Neural cell (in vitro differentiated cells): ENCODE data around the gene ZSWIM5. TPM values are rescaled to one million over a fixed set of nuclear protein-coding genes. Genes with fewer than 3 reads are reported as not detected.

Experiments
- H2AFZ ChIP-seq: fragments of 200-600, 300-800 bp; sonication (generic), shearing (Covaris generic); 2 replicates; pipeline ENCODE4 v1.6.0; 2014; ENCODE audit warnings: low read depth, mild to moderate bottlenecking, antibody characterized with exemption, low read length, moderate library complexity
- H3F3A ChIP-seq: fragments of 200-600 bp; shearing (Covaris generic); 2 replicates; pipeline ENCODE4 v1.6.1; 2016; ENCODE audit warnings: mild to moderate bottlenecking, moderate library complexity, mixed read lengths, antibody characterized with exemption, low read length; ENCODE audit not compliant: insufficient read depth, poor library complexity, severe bottlenecking
- H3K27ac ChIP-seq: fragments of 200-600, 300-800 bp; sonication (generic), shearing (Covaris generic); 2 replicates; pipeline ENCODE4 v1.5.1; 2014; ENCODE audit warnings: mild to moderate bottlenecking, low read length, moderate library complexity
- H3K27me3 ChIP-seq: fragments of 300-800, 200-600 bp; sonication (generic), shearing (Covaris generic); 2 replicates; pipeline ENCODE4 v1.6.0; 2014; ENCODE audit warnings: mild to moderate bottlenecking, low read depth, low read length, moderate library complexity; ENCODE audit not compliant: insufficient read depth
- H3K36me3 ChIP-seq: fragments of 300-800, 200-600 bp; sonication (generic), shearing (Covaris generic); 2 replicates; pipeline ENCODE4 v1.5.1; 2014; ENCODE audit warnings: mild to moderate bottlenecking, antibody characterized with exemption, low read length, moderate library complexity; ENCODE audit not compliant: insufficient read depth
- H3K4me2 ChIP-seq: fragments of 300-800, 200-600 bp; sonication (generic), shearing (Covaris generic); 2 replicates; pipeline ENCODE4 v1.6.0; 2014; ENCODE audit warnings: mild to moderate bottlenecking, low read length
- H3K4me3 ChIP-seq: fragments of 300-800, 200-600 bp; sonication (generic), shearing (Covaris generic); 2 replicates; pipeline ENCODE4 v1.5.1; 2014; ENCODE audit warnings: mild to moderate bottlenecking, low read length, moderate library complexity
- H3K79me2 ChIP-seq: fragments of 200-600 bp; shearing (Covaris generic); replicated peaks from 2 replicates; pipeline ENCODE4 v1.6.0; 2014; ENCODE audit warnings: mild to moderate bottlenecking, low read length, moderate library complexity; ENCODE audit not compliant: insufficient read depth
- H3K9ac ChIP-seq: fragments of 300-800, 200-600 bp; sonication (generic), shearing (Covaris generic); 2 replicates; pipeline ENCODE4 v1.6.1; 2016; ENCODE audit warnings: mild to moderate bottlenecking, low read length, mixed read lengths
- H3K9me2 ChIP-seq: fragments of 200-600 bp; shearing (Covaris generic); 2 replicates; pipeline ENCODE4 v1.6.1; 2016; ENCODE audit warnings: mild to moderate bottlenecking, low read length, mixed read lengths; ENCODE audit not compliant: insufficient read depth
- H3K9me3 ChIP-seq: fragments of 200-600, 300-800 bp; sonication (generic), shearing (Covaris generic); 2 replicates; pipeline ENCODE4 v1.6.1; 2016; ENCODE audit warnings: mild to moderate bottlenecking, mixed run types, low read length, moderate library complexity, mixed read lengths
- H4K20me1 ChIP-seq: fragments of 200-600 bp; shearing (Covaris generic); 2 replicates; pipeline ENCODE4 v1.6.1; 2016; ENCODE audit warnings: mild to moderate bottlenecking, mixed run types; ENCODE audit not compliant: insufficient read depth
- CTCF ChIP-seq: fragments of 450-650 bp; IDR thresholded peaks from 2 replicates; pipeline ENCODE4 v1.5.1; 2014; ENCODE audit warnings: antibody characterized with exemption, mild to moderate bottlenecking, moderate library complexity; ENCODE audit not compliant: poor library complexity, severe bottlenecking
- EP300 ChIP-seq: fragments of 450-650 bp; conservative IDR thresholded peaks from 2 replicates; pipeline ENCODE4 v1.6.1; 2014; ENCODE audit warnings: antibody characterized with exemption, mild to moderate bottlenecking, moderate library complexity; ENCODE audit not compliant: poor library complexity, severe bottlenecking
- EZH2 ChIP-seq: fragments of 200-600, 300-800 bp; shearing (Covaris generic), sonication (generic); IDR thresholded peaks from 2 replicates; pipeline ENCODE4 v1.6.1; 2014; ENCODE audit warnings: antibody characterized with exemption, low read length, borderline replicate concordance, mild to moderate bottlenecking; ENCODE audit not compliant: insufficient read depth, poor library complexity, severe bottlenecking
- MXI1 ChIP-seq: fragments of 450-650 bp; conservative IDR thresholded peaks from 2 replicates; pipeline ENCODE4 v1.6.1; 2014; ENCODE audit warnings: antibody characterized with exemption, mild to moderate bottlenecking; ENCODE audit not compliant: poor library complexity, severe bottlenecking
- POLR2AphosphoS5 ChIP-seq: IDR thresholded peaks from 2 replicates; pipeline ENCODE4 v1.6.1; 2012
- RAD21 ChIP-seq: fragments of 450-650 bp; conservative IDR thresholded peaks from 2 replicates; pipeline ENCODE4 v1.6.1; 2014; ENCODE audit warnings: antibody characterized with exemption, mild to moderate bottlenecking, moderate library complexity
- SMC3 ChIP-seq: fragments of 450-650 bp; conservative IDR thresholded peaks from 2 replicates; pipeline ENCODE4 v1.6.1; 2014; ENCODE audit warnings: antibody characterized with exemption, mild to moderate bottlenecking, moderate library complexity; ENCODE audit not compliant: poor library complexity
- TAF1 ChIP-seq: IDR thresholded peaks from 2 replicates; pipeline ENCODE4 v1.6.1; 2012; ENCODE audit warnings: low read depth
- polyA plus RNA-seq: library from polyadenylated mRNA; depleted of rRNA; stranded (reverse); fragments of >200 nt; gene quantifications from 2 replicates; pipeline ENCODE4 v1.2.3, GENCODE V29; 2014
- TF ChIP-seq, protein P1 (sequence below): IDR thresholded peaks from 2 replicates; pipeline ENCODE4 v1.6.1; 2012; ENCODE audit warnings: borderline replicate concordance

ZSWIM5 gene
- polyA plus RNA-seq, 1 donor from 2014 or later, result 27.2 TPM

DNA sequence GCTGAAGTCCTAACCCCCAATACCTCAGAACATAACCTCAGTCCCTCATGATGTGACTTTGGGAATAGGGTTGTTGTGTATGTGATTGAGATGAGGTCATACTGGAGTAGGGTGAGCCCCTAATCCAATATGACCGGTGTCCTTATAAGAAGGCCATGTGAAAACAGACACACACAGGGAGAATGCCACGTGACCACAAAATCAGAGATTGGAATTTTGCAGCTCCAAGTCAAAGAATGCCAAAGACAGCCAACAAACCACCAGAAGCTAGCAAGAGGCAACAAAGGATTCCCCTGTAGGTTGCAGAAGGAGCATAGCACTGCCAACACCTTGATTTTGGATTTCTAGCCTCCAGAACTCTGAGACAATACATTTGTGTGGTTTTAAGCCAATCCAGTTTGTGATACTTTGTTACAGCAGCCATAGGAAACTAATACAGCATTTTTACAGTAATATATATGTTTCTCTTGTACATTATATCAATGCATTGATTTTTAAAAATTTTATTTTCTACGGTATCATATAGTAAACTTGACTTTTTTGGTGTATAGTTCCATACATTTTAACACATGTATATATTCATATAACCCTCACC lies 5.4 kb downstream of the ZSWIM5 start:
- TF ChIP-seq TAF1, result no peak
- TF ChIP-seq CTCF, result no peak
- no peak for TF ChIP-seq POLR2AphosphoS5
- TF ChIP-seq RAD21, result no peak
- no peak for TF ChIP-seq SMC3
- TF ChIP-seq, protein P1, sequence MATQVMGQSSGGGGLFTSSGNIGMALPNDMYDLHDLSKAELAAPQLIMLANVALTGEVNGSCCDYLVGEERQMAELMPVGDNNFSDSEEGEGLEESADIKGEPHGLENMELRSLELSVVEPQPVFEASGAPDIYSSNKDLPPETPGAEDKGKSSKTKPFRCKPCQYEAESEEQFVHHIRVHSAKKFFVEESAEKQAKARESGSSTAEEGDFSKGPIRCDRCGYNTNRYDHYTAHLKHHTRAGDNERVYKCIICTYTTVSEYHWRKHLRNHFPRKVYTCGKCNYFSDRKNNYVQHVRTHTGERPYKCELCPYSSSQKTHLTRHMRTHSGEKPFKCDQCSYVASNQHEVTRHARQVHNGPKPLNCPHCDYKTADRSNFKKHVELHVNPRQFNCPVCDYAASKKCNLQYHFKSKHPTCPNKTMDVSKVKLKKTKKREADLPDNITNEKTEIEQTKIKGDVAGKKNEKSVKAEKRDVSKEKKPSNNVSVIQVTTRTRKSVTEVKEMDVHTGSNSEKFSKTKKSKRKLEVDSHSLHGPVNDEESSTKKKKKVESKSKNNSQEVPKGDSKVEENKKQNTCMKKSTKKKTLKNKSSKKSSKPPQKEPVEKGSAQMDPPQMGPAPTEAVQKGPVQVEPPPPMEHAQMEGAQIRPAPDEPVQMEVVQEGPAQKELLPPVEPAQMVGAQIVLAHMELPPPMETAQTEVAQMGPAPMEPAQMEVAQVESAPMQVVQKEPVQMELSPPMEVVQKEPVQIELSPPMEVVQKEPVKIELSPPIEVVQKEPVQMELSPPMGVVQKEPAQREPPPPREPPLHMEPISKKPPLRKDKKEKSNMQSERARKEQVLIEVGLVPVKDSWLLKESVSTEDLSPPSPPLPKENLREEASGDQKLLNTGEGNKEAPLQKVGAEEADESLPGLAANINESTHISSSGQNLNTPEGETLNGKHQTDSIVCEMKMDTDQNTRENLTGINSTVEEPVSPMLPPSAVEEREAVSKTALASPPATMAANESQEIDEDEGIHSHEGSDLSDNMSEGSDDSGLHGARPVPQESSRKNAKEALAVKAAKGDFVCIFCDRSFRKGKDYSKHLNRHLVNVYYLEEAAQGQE, result no peak
- no peak for TF ChIP-seq EZH2
- TF ChIP-seq EP300, result no peak
- Histone ChIP-seq H3K27me3 (no peaks in the 10 kb centered on the region), H3K4me3 (no peak overlapping the region), H3F3A (no peaks in the 10 kb centered on the region), H4K20me1 (no peaks in the 10 kb centered on the region), H2AFZ (no peak overlapping the region), H3K9ac (no peak overlapping the region), H3K27ac (no peak overlapping the region), H3K36me3 (no peaks in the 10 kb centered on the region), H3K79me2 (peaks cover 70% of the 10 kb centered on the region), H3K9me2 (no peaks in the 10 kb centered on the region), H3K4me2 (no peak overlapping the region), H3K9me3 (no peaks in the 10 kb centered on the region)

DNA sequence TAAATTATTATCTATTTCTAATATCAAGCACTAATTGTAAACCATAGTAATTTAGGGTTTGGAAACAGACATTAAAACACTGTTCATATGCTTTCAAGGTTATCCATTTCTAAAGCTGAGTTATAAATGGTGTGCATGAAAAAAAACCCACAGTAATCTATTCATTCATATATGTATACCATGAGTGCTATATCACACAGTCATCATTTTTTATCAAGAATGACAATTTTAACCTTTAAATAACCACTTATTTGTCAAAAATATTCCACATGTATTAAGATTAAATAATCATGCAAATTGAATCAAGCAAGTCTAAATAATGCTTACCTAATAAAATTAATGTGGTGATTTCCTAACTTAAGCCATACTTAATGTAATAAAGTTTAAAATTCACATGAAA lies 6.0 kb downstream of the ZSWIM5 start:
- no peaks in the 10 kb centered on the region for H3F3A ChIP-seq
- no peak overlapping the region for H3K27ac ChIP-seq
- H3K9ac ChIP-seq, result no peak overlapping the region
- no peak overlapping the region for H3K4me2 ChIP-seq
- no peaks in the 10 kb centered on the region for H3K9me2 ChIP-seq
- H3K27me3 ChIP-seq, result no peaks in the 10 kb centered on the region
- peaks cover 75% of the 10 kb centered on the region for H3K79me2 ChIP-seq
- H3K36me3 ChIP-seq, result no peaks in the 10 kb centered on the region
- no peak overlapping the region for H2AFZ ChIP-seq
- TF ChIP-seq RAD21 (no peak), CTCF (no peak), EZH2 (no peak), SMC3 (no peak), POLR2AphosphoS5 (no peak), MXI1 (no peak), EP300 (no peak), TAF1 (no peak)
- TF ChIP-seq, protein P1, result no peak
- H4K20me1 ChIP-seq, result no peaks in the 10 kb centered on the region
- H3K9me3 ChIP-seq, result no peaks in the 10 kb centered on the region
- no peak overlapping the region for H3K4me3 ChIP-seq
